HTERT RPE-1 (cell line): ENCODE data around the gene MN1.

Source experiments
- in situ Hi-C: fragments of 300-500 bp; cut with MboI; formaldehyde crosslinking; loops from 4 replicates; pipeline ENCODE4 v1.14.3; 2020; ENCODE audit warnings: low sequenced_read_pairs

The MN1 gene

GRCh38 chr22:27801616-27802345 lies at the start of gene MN1:
MN1 (minus strand) TSS chr22:27801756; CDS start chr22:27800543, 1,213 bp downstream.
- in situ Hi-C loops: no loop called here

- in situ Hi-C loops: no loop called here
These were observed 48.5 kb upstream of the MN1 start for GRCh38 chr22:27850000-27850521.

- in situ Hi-C loops: no loop called here
These were observed 46.4 kb upstream of the MN1 start for GRCh38 chr22:27848005-27848404.

- in situ Hi-C loops: no loop called here
These were observed 45.4 kb upstream of the MN1 start for GRCh38 chr22:27846910-27847309.

GRCh38 chr22:27846248-27846757 lies 44.7 kb upstream of the MN1 start:
- in situ Hi-C loops: no loop called here

- in situ Hi-C loops: no loop called here
These were observed 44.1 kb upstream of the MN1 start for GRCh38 chr22:27845644-27846043.

GRCh38 chr22:27844656-27845591 lies 43.4 kb upstream of the MN1 start:
- in situ Hi-C loops: no loop called here

- in situ Hi-C loops: no loop called here
These were observed 42.7 kb upstream of the MN1 start for GRCh38 chr22:27844256-27844655.

- in situ Hi-C loops: no loop called here
These were observed 41.9 kb upstream of the MN1 start for GRCh38 chr22:27843441-27843840.

- in situ Hi-C loops: no loop called here
These were observed 41.3 kb upstream of the MN1 start for GRCh38 chr22:27842669-27843431.

GRCh38 chr22:27842201-27842600 lies 40.6 kb upstream of the MN1 start:
- in situ Hi-C loops: no loop called here

- in situ Hi-C loops: no loop called here
These were observed 38.9 kb upstream of the MN1 start for GRCh38 chr22:27840436-27840835.

- in situ Hi-C loops: no loop called here
These were observed 37.6 kb upstream of the MN1 start for GRCh38 chr22:27839057-27839660.

- in situ Hi-C loops: no loop called here
These were observed 34.6 kb upstream of the MN1 start for GRCh38 chr22:27836181-27836580.

- in situ Hi-C loops: no loop called here
These were observed 33.9 kb upstream of the MN1 start for GRCh38 chr22:27835446-27835845.

- in situ Hi-C loops: no loop called here
These were observed 33.0 kb upstream of the MN1 start for GRCh38 chr22:27834364-27835185.

GRCh38 chr22:27833803-27834202 lies 32.2 kb upstream of the MN1 start:
- in situ Hi-C loops: no loop called here

GRCh38 chr22:27832606-27833005 lies 31.1 kb upstream of the MN1 start:
- in situ Hi-C loops: no loop called here

GRCh38 chr22:27829620-27830019 lies 28.1 kb upstream of the MN1 start:
- in situ Hi-C loops: no loop called here
